ENCODE results near the gene RGS6. TPM values are rescaled to one million over a fixed set of nuclear protein-coding genes. Genes with fewer than 3 reads are reported as not detected.

RGS6 gene
- total RNA-seq, 1 donor from 2014 or later, result 2.5 TPM

- Mint-ChIP-seq H3K4me1 (peaks cover 3% of the 10 kb centered on the region), H3K27ac (no peak overlapping the region), H3K36me3 (ENCODE audit: low read depth) (no peaks in the 10 kb centered on the region), H3K9me3 (no peaks in the 10 kb centered on the region), H3K4me3 (no peak overlapping the region), H3K27me3 (peaks cover 17% of the 10 kb centered on the region)
- intact Hi-C loops (cut with micrococcal nuclease), result no loop called here
- no peak for DNase-seq
These were observed 630.1 kb downstream of the RGS6 start for GRCh38 chr14:72562300-72562699.

GRCh38 chr14:72563676-72564075 lies 631.4 kb downstream of the RGS6 start:
- Mint-ChIP-seq H3K27ac (no peak overlapping the region), H3K4me3 (no peak overlapping the region), H3K4me1 (peaks cover 3% of the 10 kb centered on the region)

GRCh38 chr14:72565149-72565559 lies 632.9 kb downstream of the RGS6 start:
- intact Hi-C loops (cut with micrococcal nuclease), result no loop called here
- Mint-ChIP-seq H3K27ac (no peak overlapping the region), H3K4me1 (no peaks in the 10 kb centered on the region), H3K36me3 (ENCODE audit: low read depth) (no peaks in the 10 kb centered on the region), H3K9me3 (no peaks in the 10 kb centered on the region), H3K4me3 (no peak overlapping the region), H3K27me3 (peaks cover 1% of the 10 kb centered on the region)
- no peak for DNase-seq

More at GRCh38 chr14:72563676-72564075, 631.4 kb downstream of the RGS6 start:
- DNase-seq, result no peak
- no peaks in the 10 kb centered on the region for H3K36me3 Mint-ChIP-seq (ENCODE audit: low read depth)
- no peaks in the 10 kb centered on the region for H3K9me3 Mint-ChIP-seq
- H3K27me3 Mint-ChIP-seq, result peaks cover 9% of the 10 kb centered on the region
- intact Hi-C loops (cut with micrococcal nuclease), result no loop called here

- intact Hi-C loops (cut with micrococcal nuclease), result no loop called here
- no peaks in the 10 kb centered on the region for H3K4me1 Mint-ChIP-seq
These were observed 633.7 kb downstream of the RGS6 start for GRCh38 chr14:72565917-72566316.

GRCh38 chr14:72567226-72567625 lies 635.0 kb downstream of the RGS6 start:
- no peaks in the 10 kb centered on the region for H3K4me1 Mint-ChIP-seq
- no peaks in the 10 kb centered on the region for H3K36me3 Mint-ChIP-seq (ENCODE audit: low read depth)
- intact Hi-C loops (cut with micrococcal nuclease), result no loop called here
- peaks cover 18% of the 10 kb centered on the region for H3K27me3 Mint-ChIP-seq
- peaks cover 5% of the 10 kb centered on the region for H3K9me3 Mint-ChIP-seq
- no peak overlapping the region for H3K4me3 Mint-ChIP-seq
- DNase-seq, result no peak
- H3K27ac Mint-ChIP-seq, result no peak overlapping the region

More at GRCh38 chr14:72565917-72566316, 633.7 kb downstream of the RGS6 start:
- Mint-ChIP-seq H3K27me3 (peaks cover 7% of the 10 kb centered on the region), H3K4me3 (no peak overlapping the region), H3K9me3 (no peaks in the 10 kb centered on the region), H3K27ac (no peak overlapping the region), H3K36me3 (ENCODE audit: low read depth) (no peaks in the 10 kb centered on the region)
- no peak for DNase-seq

- Mint-ChIP-seq H3K4me1 (no peaks in the 10 kb centered on the region), H3K4me3 (no peak overlapping the region), H3K9me3 (peaks cover 5% of the 10 kb centered on the region), H3K27me3 (peaks cover 27% of the 10 kb centered on the region), H3K27ac (no peak overlapping the region), H3K36me3 (ENCODE audit: low read depth) (no peaks in the 10 kb centered on the region)
- intact Hi-C loops (cut with micrococcal nuclease), result no loop called here
- DNase-seq, result no peak
These were observed 636.2 kb downstream of the RGS6 start for GRCh38 chr14:72568296-72568992.

- no peak for DNase-seq
- Mint-ChIP-seq H3K4me1 (peaks cover 11% of the 10 kb centered on the region), H3K9me3 (peaks cover 5% of the 10 kb centered on the region), H3K27me3 (peaks cover 62% of the 10 kb centered on the region), H3K36me3 (ENCODE audit: low read depth) (no peaks in the 10 kb centered on the region), H3K27ac (no peak overlapping the region), H3K4me3 (no peak overlapping the region)
- intact Hi-C loops (cut with micrococcal nuclease), result no loop called here
These were observed 641.6 kb downstream of the RGS6 start for GRCh38 chr14:72573725-72574417.

- Mint-ChIP-seq H3K4me3 (no peak overlapping the region), H3K9me3 (peaks cover 5% of the 10 kb centered on the region), H3K27me3 (peaks cover 66% of the 10 kb centered on the region), H3K27ac (no peak overlapping the region), H3K36me3 (ENCODE audit: low read depth) (no peaks in the 10 kb centered on the region), H3K4me1 (peaks cover 11% of the 10 kb centered on the region)
- no peak for DNase-seq
- intact Hi-C loops (cut with micrococcal nuclease), result no loop called here
These were observed 642.5 kb downstream of the RGS6 start for GRCh38 chr14:72574715-72575114.

GRCh38 chr14:72576258-72576657 lies 644.0 kb downstream of the RGS6 start:
- no peaks in the 10 kb centered on the region for H3K36me3 Mint-ChIP-seq (ENCODE audit: low read depth)
- intact Hi-C loops (cut with micrococcal nuclease), result no loop called here
- no peak for DNase-seq
- H3K9me3 Mint-ChIP-seq, result peaks cover 3% of the 10 kb centered on the region
- no peak overlapping the region for H3K27ac Mint-ChIP-seq
- peaks cover 57% of the 10 kb centered on the region for H3K27me3 Mint-ChIP-seq
- H3K4me1 Mint-ChIP-seq, result peaks cover 11% of the 10 kb centered on the region
- H3K4me3 Mint-ChIP-seq, result no peak overlapping the region

- Mint-ChIP-seq H3K4me3 (no peak overlapping the region), H3K27me3 (peaks cover 52% of the 10 kb centered on the region), H3K9me3 (peaks cover 5% of the 10 kb centered on the region), H3K4me1 (peaks cover 11% of the 10 kb centered on the region), H3K36me3 (ENCODE audit: low read depth) (no peaks in the 10 kb centered on the region), H3K27ac (no peak overlapping the region)
- intact Hi-C loops (cut with micrococcal nuclease), result no loop called here
- DNase-seq, result no peak
These were observed 645.3 kb downstream of the RGS6 start for GRCh38 chr14:72577521-72577920.

- Mint-ChIP-seq H3K9me3 (peaks cover 5% of the 10 kb centered on the region), H3K27me3 (peaks cover 48% of the 10 kb centered on the region), H3K27ac (no peak overlapping the region), H3K36me3 (ENCODE audit: low read depth) (no peaks in the 10 kb centered on the region), H3K4me3 (no peak overlapping the region), H3K4me1 (peaks cover 11% of the 10 kb centered on the region)
- no peak for DNase-seq
- intact Hi-C loops (cut with micrococcal nuclease), result no loop called here
These were observed 646.3 kb downstream of the RGS6 start for GRCh38 chr14:72578514-72578913.

GRCh38 chr14:72582582-72582981 lies 650.4 kb downstream of the RGS6 start:
- peaks cover 32% of the 10 kb centered on the region for H3K9me3 Mint-ChIP-seq
- no peak overlapping the region for H3K4me3 Mint-ChIP-seq
- intact Hi-C loops (cut with micrococcal nuclease), result no loop called here
- no peak overlapping the region for H3K27ac Mint-ChIP-seq
- no peak for DNase-seq
- peaks cover 42% of the 10 kb centered on the region for H3K27me3 Mint-ChIP-seq
- H3K4me1 Mint-ChIP-seq, result no peaks in the 10 kb centered on the region
- H3K36me3 Mint-ChIP-seq (ENCODE audit: low read depth), result peaks cover 7% of the 10 kb centered on the region

GRCh38 chr14:72583316-72584272 lies 651.4 kb downstream of the RGS6 start:
- H3K9me3 Mint-ChIP-seq, result peaks cover 32% of the 10 kb centered on the region
- peaks cover 8% of the 10 kb centered on the region for H3K36me3 Mint-ChIP-seq (ENCODE audit: low read depth)
- H3K27me3 Mint-ChIP-seq, result peaks cover 34% of the 10 kb centered on the region
- DNase-seq, result no peak
- H3K27ac Mint-ChIP-seq, result no peak overlapping the region
- no peaks in the 10 kb centered on the region for H3K4me1 Mint-ChIP-seq
- intact Hi-C loops (cut with micrococcal nuclease), result no loop called here
- H3K4me3 Mint-ChIP-seq, result no peak overlapping the region

GRCh38 chr14:72588521-72588920 lies 656.3 kb downstream of the RGS6 start:
- Mint-ChIP-seq H3K27ac (no peak overlapping the region), H3K4me1 (peaks cover 22% of the 10 kb centered on the region), H3K36me3 (ENCODE audit: low read depth) (peaks cover 23% of the 10 kb centered on the region), H3K4me3 (no peak overlapping the region), H3K9me3 (peaks cover 33% of the 10 kb centered on the region), H3K27me3 (peaks cover 26% of the 10 kb centered on the region)
- intact Hi-C loops (cut with micrococcal nuclease), result no loop called here
- DNase-seq, result no peak

Measured in activated CD4-positive, alpha-beta T cell treated with anti-CD3 and anti-CD28 coated beads, Interleukin-2, amount 10 ng/mL, durations not matched to agents 24 days and 14 days (primary cell).